Gastrocnemius medialis (tissue), 4 donors: Measurements from ENCODE around the gene COBLL1. TPM values are rescaled to one million over a fixed set of nuclear protein-coding genes. Genes with fewer than 3 reads are reported as not detected.

Experiments used
- ATAC-seq, 2 donors: fragments of 150-250 bp; one replicate each; pipeline ENCODE4 v1.9.1; 2016
- DNase-seq, 2 donors: peaks; one replicate each; pipeline ENCODE4 v3.0.0-alpha.2; 2019
- H3K27ac ChIP-seq, 4 donors: fragments of 200-600 bp; sonication (generic); 1 replicate in 1 of 4; 2 replicates in 3 of 4; pipeline ENCODE4 v1.5.1; 2016 to 2018; ENCODE audit warnings: mild to moderate bottlenecking in 2 of 4, moderate library complexity in 1 of 4
- H3K27me3 ChIP-seq, 3 donors: fragments of 200-600 bp; sonication (generic) in 2 of 3; 1 replicate in 1 of 3; 2 replicates in 2 of 3; pipeline versions ENCODE4 v1.5.1 to v1.6.0; 2016 to 2019; ENCODE audit warnings: mild to moderate bottlenecking in 1 of 3, moderate library complexity in 1 of 3
- H3K36me3 ChIP-seq, 2 donors: fragments of 200-600 bp; sonication (generic) in 1 of 2; one replicate each; pipeline ENCODE4 v1.5.1; 2017 to 2018
- H3K4me1 ChIP-seq, 2 donors: fragments of 200-600 bp; sonication (generic) in 1 of 2; one replicate each; pipeline ENCODE4 v1.5.1; 2016 to 2017; ENCODE audit warnings: mild to moderate bottlenecking in 2 of 2
- H3K4me3 ChIP-seq, 4 donors: fragments of 200-600 bp; sonication (generic) in 3 of 4; 1 replicate in 1 of 4; 2 replicates in 3 of 4; pipeline ENCODE4 v1.5.1; 2016 to 2019; ENCODE audit warnings: mild to moderate bottlenecking in 2 of 4
- H3K9me3 ChIP-seq, 3 donors: fragments of 200-600 bp; sonication (generic) in 2 of 3; 1 replicate in 1 of 3; 2 replicates in 2 of 3; pipeline ENCODE4 v1.5.1; 2016 to 2019
- POLR2A ChIP-seq, 2 donors: fragments of 450-650 bp; IDR thresholded peaks; one replicate each; pipeline ENCODE4 v1.6.1; 2017; ENCODE audit warnings: antibody characterized with exemption in 2 of 2, mild to moderate bottlenecking in 2 of 2, moderate library complexity in 2 of 2
- in situ Hi-C, 4 donors: fragments of 200-750 bp; cut with MboI; loops; one replicate each; pipeline versions ENCODE4 v1.15.0 to v1.8.0; 2017; ENCODE audit warnings: low sequenced_read_pairs in 4 of 4
- intact Hi-C: fragments of 100-400 bp; cut with DNase I; formaldehyde crosslinking; loops from one replicate; pipeline ENCODE4 v1.15.1; 2023; ENCODE audit warnings: low total_unique reads
- total RNA-seq, 4 donors: library from RNA; depleted of rRNA; stranded (reverse); fragments of >200 nt; gene quantifications; one replicate each; pipeline versions ENCODE4 v1.1.0 to v1.2.3, GENCODE V29; 2016
- TF ChIP-seq, protein P1 (sequence below), 5 experiments: fragments of 450-650 bp in 3 of 5; fragments of 200-600 bp in 2 of 5; sonication (generic) in 2 of 5; IDR thresholded peaks in 4 of 5; conservative IDR thresholded peaks in 1 of 5; 1 replicate in 4 of 5; 2 replicates in 1 of 5; pipeline ENCODE4 v1.5.1; 2016 to 2019; ENCODE audit warnings: antibody characterized with exemption in 5 of 5, mild to moderate bottlenecking in 3 of 5, moderate library complexity in 3 of 5

Gene COBLL1
- total RNA-seq, 4 donors from 2014 or later: 1.9 to 9.6 (median 4.0) TPM

GRCh38 chr2:164703915-164704706 lies 137.5 kb downstream of the COBLL1 start:
- H3K9me3 ChIP-seq: no peaks in the 10 kb centered on the region
- in situ Hi-C loops: no loop called here
- TF ChIP-seq, protein P1, sequence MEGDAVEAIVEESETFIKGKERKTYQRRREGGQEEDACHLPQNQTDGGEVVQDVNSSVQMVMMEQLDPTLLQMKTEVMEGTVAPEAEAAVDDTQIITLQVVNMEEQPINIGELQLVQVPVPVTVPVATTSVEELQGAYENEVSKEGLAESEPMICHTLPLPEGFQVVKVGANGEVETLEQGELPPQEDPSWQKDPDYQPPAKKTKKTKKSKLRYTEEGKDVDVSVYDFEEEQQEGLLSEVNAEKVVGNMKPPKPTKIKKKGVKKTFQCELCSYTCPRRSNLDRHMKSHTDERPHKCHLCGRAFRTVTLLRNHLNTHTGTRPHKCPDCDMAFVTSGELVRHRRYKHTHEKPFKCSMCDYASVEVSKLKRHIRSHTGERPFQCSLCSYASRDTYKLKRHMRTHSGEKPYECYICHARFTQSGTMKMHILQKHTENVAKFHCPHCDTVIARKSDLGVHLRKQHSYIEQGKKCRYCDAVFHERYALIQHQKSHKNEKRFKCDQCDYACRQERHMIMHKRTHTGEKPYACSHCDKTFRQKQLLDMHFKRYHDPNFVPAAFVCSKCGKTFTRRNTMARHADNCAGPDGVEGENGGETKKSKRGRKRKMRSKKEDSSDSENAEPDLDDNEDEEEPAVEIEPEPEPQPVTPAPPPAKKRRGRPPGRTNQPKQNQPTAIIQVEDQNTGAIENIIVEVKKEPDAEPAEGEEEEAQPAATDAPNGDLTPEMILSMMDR (IDR thresholded peaks at IDR 0.05 in 4 of 5, conservative IDR thresholded peaks at IDR 0.05 in 1 of 5): no peak
- TF ChIP-seq POLR2A (IDR thresholded peaks at IDR 0.05): no peak

GRCh38 chr2:164701565-164701964 lies 140.1 kb downstream of the COBLL1 start:
- in situ Hi-C loops (no loop called here), intact Hi-C loops (no loop called here)
- DNase-seq: no peak
- Histone ChIP-seq H3K4me3 (no peak overlapping the region), H3K27me3 (no peaks in the 10 kb centered on the region), H3K27ac (no peak overlapping the region), H3K9me3 (no peaks in the 10 kb centered on the region), H3K4me1 (no peaks in the 10 kb centered on the region), H3K36me3 (no peaks in the 10 kb centered on the region)
- ATAC-seq: no peak
- TF ChIP-seq POLR2A (IDR thresholded peaks at IDR 0.05): no peak
- TF ChIP-seq, protein P1 (IDR thresholded peaks at IDR 0.05 in 4 of 5, conservative IDR thresholded peaks at IDR 0.05 in 1 of 5): no peak

More at GRCh38 chr2:164703915-164704706, 137.5 kb downstream of the COBLL1 start:
- Histone ChIP-seq H3K4me1 (no peaks in the 10 kb centered on the region), H3K27ac (no peak overlapping the region), H3K4me3 (no peak overlapping the region), H3K27me3 (no peaks in the 10 kb centered on the region), H3K36me3 (no peaks in the 10 kb centered on the region)
- intact Hi-C loops: no loop called here
- ATAC-seq (no peak), DNase-seq (no peak)

GRCh38 chr2:164700390-164700789 lies 141.2 kb downstream of the COBLL1 start:
- in situ Hi-C loops: no loop called here
- H3K27me3 ChIP-seq: no peaks in the 10 kb centered on the region
- intact Hi-C loops: no loop called here
- no peaks in the 10 kb centered on the region for H3K4me1 ChIP-seq
- DNase-seq (no peak), ATAC-seq (no peak)
- H3K4me3 ChIP-seq: no peak overlapping the region
- no peak overlapping the region for H3K27ac ChIP-seq
- H3K9me3 ChIP-seq: no peaks in the 10 kb centered on the region
- H3K36me3 ChIP-seq: no peaks in the 10 kb centered on the region
- no peak for TF ChIP-seq POLR2A (IDR thresholded peaks at IDR 0.05)
- TF ChIP-seq, protein P1 (IDR thresholded peaks at IDR 0.05 in 4 of 5, conservative IDR thresholded peaks at IDR 0.05 in 1 of 5): no peak

GRCh38 chr2:164697688-164698461 lies 143.7 kb downstream of the COBLL1 start:
- no peak overlapping the region for H3K27ac ChIP-seq

More at GRCh38 chr2:164697688-164698461, 143.7 kb downstream of the COBLL1 start:
- in situ Hi-C loops (no loop called here), intact Hi-C loops (no loop called here)
- Histone ChIP-seq H3K4me1 (no peaks in the 10 kb centered on the region), H3K4me3 (no peak overlapping the region), H3K9me3 (no peaks in the 10 kb centered on the region), H3K27me3 (no peaks in the 10 kb centered on the region), H3K36me3 (no peaks in the 10 kb centered on the region)
- no peak for TF ChIP-seq POLR2A (IDR thresholded peaks at IDR 0.05)
- TF ChIP-seq, protein P1 (IDR thresholded peaks at IDR 0.05 in 4 of 5, conservative IDR thresholded peaks at IDR 0.05 in 1 of 5): peak in 2 of 5 experiments; percentile 35 to 38
- DNase-seq (no peak), ATAC-seq (no peak)
